NB4 (cell line): ENCODE measurements around the gene FHIT.

Experiments
- POLR2A ChIP-seq: IDR thresholded peaks from 2 replicates; pipeline ENCODE4 v1.6.1; 2011; ENCODE audit warnings: mild to moderate bottlenecking; ENCODE audit not compliant: insufficient read length; ENCODE audit errors: extremely low read depth
- TF ChIP-seq, protein P1 (sequence below): IDR thresholded peaks from one replicate; pipeline ENCODE4 v1.5.1; 2012; ENCODE audit warnings: low read depth, low read length

DNA sequence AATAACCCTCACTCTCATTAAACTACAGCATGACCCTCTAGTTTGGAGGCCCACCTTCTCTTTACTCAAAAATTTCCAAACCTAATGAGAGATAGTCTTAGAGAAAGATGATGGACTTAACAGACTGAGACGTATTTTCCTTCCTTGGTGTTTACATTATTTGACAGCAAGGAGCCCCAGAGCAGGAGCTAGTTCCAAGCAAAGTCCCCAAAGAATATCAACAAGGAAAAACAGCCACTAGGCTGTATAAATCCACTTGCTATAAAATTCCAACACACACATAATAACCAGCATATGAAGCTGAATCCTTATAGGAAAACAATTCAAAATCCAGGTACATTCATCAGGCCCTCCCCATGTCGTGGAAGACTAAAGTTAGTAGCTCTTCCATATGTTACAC, 660.0 kb downstream of the FHIT start:
- TF ChIP-seq POLR2A: no peak
- TF ChIP-seq, protein P1, sequence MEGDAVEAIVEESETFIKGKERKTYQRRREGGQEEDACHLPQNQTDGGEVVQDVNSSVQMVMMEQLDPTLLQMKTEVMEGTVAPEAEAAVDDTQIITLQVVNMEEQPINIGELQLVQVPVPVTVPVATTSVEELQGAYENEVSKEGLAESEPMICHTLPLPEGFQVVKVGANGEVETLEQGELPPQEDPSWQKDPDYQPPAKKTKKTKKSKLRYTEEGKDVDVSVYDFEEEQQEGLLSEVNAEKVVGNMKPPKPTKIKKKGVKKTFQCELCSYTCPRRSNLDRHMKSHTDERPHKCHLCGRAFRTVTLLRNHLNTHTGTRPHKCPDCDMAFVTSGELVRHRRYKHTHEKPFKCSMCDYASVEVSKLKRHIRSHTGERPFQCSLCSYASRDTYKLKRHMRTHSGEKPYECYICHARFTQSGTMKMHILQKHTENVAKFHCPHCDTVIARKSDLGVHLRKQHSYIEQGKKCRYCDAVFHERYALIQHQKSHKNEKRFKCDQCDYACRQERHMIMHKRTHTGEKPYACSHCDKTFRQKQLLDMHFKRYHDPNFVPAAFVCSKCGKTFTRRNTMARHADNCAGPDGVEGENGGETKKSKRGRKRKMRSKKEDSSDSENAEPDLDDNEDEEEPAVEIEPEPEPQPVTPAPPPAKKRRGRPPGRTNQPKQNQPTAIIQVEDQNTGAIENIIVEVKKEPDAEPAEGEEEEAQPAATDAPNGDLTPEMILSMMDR: no peak
